Stomach (tissue), 9 donors: ENCODE data around the gene SARDH. TPM values are rescaled to one million over a fixed set of nuclear protein-coding genes. Genes with fewer than 3 reads are reported as not detected.

Source experiments
- DNase-seq, 2 donors: peaks; one replicate each; pipeline versions ENCODE4 v3.0.0 to v3.0.0-alpha.2; 2013 to 2019
- H3K27ac ChIP-seq, 5 donors: fragments of 200-600 bp in 4 of 5; sonication (generic) in 4 of 5; one replicate each; pipeline ENCODE4 v1.5.1; 2013 to 2019; ENCODE audit warnings: mild to moderate bottlenecking in 1 of 5, moderate library complexity in 1 of 5
- H3K27me3 ChIP-seq, 3 donors: fragments of 200-600 bp; sonication (generic); one replicate each; pipeline ENCODE4 v1.5.1; 2017 to 2019; ENCODE audit warnings: mixed run types in 1 of 3
- H3K36me3 ChIP-seq, 4 donors: fragments of 200-600 bp; sonication (generic); 1 replicate in 3 of 4; 2 replicates in 1 of 4; pipeline ENCODE4 v1.5.1; 2016 to 2019
- H3K4me1 ChIP-seq, 4 donors: fragments of 200-600 bp; sonication (generic); one replicate each; pipeline ENCODE4 v1.5.1; 2016 to 2019
- H3K4me3 ChIP-seq, 4 donors: fragments of 200-600 bp; sonication (generic) in 3 of 4; one replicate each; pipeline ENCODE4 v1.5.1; 2016 to 2019; ENCODE audit warnings: mild to moderate bottlenecking in 1 of 4
- H3K9me3 ChIP-seq, 4 donors: fragments of 200-600 bp; sonication (generic); one replicate each; pipeline ENCODE4 v1.5.1; 2016 to 2019
- CTCF ChIP-seq, 7 experiments: fragments of 450-650 bp in 4 of 7; fragments of 200-600 bp in 3 of 7; sonication (generic) in 3 of 7; IDR thresholded peaks; one replicate each; pipeline ENCODE4 v1.5.1; 2016 to 2019; ENCODE audit warnings: antibody characterized with exemption in 7 of 7, control low read depth in 2 of 7, mild to moderate bottlenecking in 1 of 7
- EP300 ChIP-seq: sonication (generic); formaldehyde crosslinking; IDR thresholded peaks from one replicate; pipeline ENCODE4 v1.6.1; 2017; ENCODE audit warnings: antibody characterized with exemption
- POLR2A ChIP-seq, 4 donors: fragments of 450-650 bp; IDR thresholded peaks; one replicate each; pipeline ENCODE4 v1.6.1; 2016; ENCODE audit warnings: antibody characterized with exemption in 4 of 4, control low read depth in 2 of 4, mild to moderate bottlenecking in 1 of 4, moderate library complexity in 1 of 4
- POLR2AphosphoS5 ChIP-seq, 3 donors: sonication (generic); formaldehyde crosslinking; IDR thresholded peaks; one replicate each; pipeline ENCODE4 v1.6.1; 2016; ENCODE audit warnings: antibody characterized with exemption in 3 of 3
- WGBS, 5 donors: extraction: QIAGEN DNeasy Blood & Tissue Kit in 3 of 5; methylation state at CpG; one replicate each; pipeline versions ENCODE4 v1.1.5 to v1.1.7; 2013 to 2018; 5-methylcytosine and 5-hydroxymethylcytosine counted together
- intact Hi-C: fragments of 100-400 bp; cut with DNase I; formaldehyde crosslinking; loops from one replicate; pipeline ENCODE4 v1.15.1; 2023; ENCODE audit warnings: low total_unique reads
- polyA plus RNA-seq, 3 donors: library from polyadenylated mRNA; stranded (reverse); fragments of 200-250 nt; gene quantifications; one replicate each; pipeline ENCODE4 v1.2.3, GENCODE V29; 2013
- total RNA-seq, 5 donors: library from RNA; depleted of rRNA; stranded (reverse); fragments of >200 nt; gene quantifications; one replicate each; pipeline versions ENCODE4 v1.1.0 to v1.2.3, GENCODE V29; 2014 to 2016
- donor health status: healthy with polysubstance abuse.
- donor health status: Bipolar disorder and iron deficiency.
- donor health status: healthy.

The SARDH gene
- total and polyA plus RNA-seq, 8 donors, result 0.76 to 15.2 (median 2.6) TPM; not detected in 1

DNA sequence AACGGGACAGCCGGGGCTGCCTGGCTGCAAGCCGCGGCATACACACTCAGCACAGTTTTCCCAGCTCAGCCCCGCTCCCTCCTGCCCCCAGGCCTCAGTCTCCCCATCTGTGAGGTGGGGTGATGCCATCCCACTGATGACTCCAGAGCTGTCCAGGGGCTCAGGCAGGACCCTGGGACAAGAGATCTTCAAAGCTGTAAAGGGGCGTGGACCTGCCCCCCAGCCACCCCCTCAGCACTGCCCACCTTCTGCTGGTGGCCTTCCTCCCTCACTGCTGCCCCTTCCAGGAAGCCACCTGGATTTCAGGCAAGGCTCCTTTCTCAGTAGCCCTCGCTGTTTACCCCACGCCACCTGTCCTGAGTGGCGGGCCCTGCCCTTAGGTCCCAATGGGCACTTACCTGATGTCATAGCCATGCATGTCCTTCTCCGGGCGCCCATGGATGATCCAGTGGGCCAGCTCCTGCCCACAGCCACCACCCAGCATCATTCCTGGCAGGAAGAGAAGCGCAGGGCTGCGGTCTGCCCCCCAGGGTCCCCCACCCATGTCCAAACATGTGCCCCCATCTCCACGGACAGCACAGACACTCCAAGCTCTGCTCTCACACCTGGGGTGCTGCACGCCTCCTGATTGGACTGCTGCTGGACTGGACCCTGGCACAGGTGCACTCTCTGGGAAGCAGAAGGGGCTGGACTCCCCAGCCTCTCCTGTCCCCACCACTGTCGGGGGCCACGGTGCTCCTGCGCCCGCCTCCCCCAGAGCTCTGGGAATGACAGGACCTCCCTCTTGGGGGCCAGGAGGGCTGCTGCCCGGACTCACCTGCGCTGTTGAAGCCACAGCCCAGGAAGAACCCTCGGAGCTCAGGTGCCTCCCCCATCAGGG is 25.7 kb downstream of the SARDH start:
- Histone ChIP-seq H3K4me1 (peaks cover 0 to 7% (median 2%) of the 10 kb centered on the region in 4 donors), H3K27ac (no peak overlapping the region), H3K4me3 (no peak overlapping the region), H3K27me3 (peaks cover 0 to 6% (median 0%) of the 10 kb centered on the region in 3 donors), H3K36me3 (no peaks in the 10 kb centered on the region), H3K9me3 (no peaks in the 10 kb centered on the region)
- intact Hi-C loops, result no loop called here
- no peak for TF ChIP-seq POLR2AphosphoS5 (IDR thresholded peaks at IDR 0.05)
- no peak for TF ChIP-seq CTCF (IDR thresholded peaks at IDR 0.05)
- no peak for TF ChIP-seq EP300
- no peak for TF ChIP-seq POLR2A (IDR thresholded peaks at IDR 0.05)
- no peak for DNase-seq
- 87 to 95% (median 90%) methylated on average over 15 to 22 of the region's 22 CpGs for WGBS, 5 donors

- no peak overlapping the region for H3K4me3 ChIP-seq
- TF ChIP-seq EP300 (no peak), CTCF (IDR thresholded peaks at IDR 0.05) (no peak), POLR2A (IDR thresholded peaks at IDR 0.05) (no peak)
- peak in 1 of 2 donors; percentile 68 for DNase-seq
- H3K4me1 ChIP-seq, result peaks cover 0 to 7% (median 2%) of the 10 kb centered on the region in 4 donors
- intact Hi-C loops, result no loop called here
- 73 to 88% (median 83%) methylated on average over 21 to 32 of the region's 32 CpGs for WGBS, 5 donors
- no peaks in the 10 kb centered on the region for H3K9me3 ChIP-seq
- H3K27me3 ChIP-seq, result peaks cover 0 to 6% (median 0%) of the 10 kb centered on the region in 3 donors
- H3K36me3 ChIP-seq, result no peaks in the 10 kb centered on the region
- no peak overlapping the region for H3K27ac ChIP-seq
Measured at GRCh38 chr9:133711428-133712220, 26.5 kb downstream of the SARDH start.

DNA sequence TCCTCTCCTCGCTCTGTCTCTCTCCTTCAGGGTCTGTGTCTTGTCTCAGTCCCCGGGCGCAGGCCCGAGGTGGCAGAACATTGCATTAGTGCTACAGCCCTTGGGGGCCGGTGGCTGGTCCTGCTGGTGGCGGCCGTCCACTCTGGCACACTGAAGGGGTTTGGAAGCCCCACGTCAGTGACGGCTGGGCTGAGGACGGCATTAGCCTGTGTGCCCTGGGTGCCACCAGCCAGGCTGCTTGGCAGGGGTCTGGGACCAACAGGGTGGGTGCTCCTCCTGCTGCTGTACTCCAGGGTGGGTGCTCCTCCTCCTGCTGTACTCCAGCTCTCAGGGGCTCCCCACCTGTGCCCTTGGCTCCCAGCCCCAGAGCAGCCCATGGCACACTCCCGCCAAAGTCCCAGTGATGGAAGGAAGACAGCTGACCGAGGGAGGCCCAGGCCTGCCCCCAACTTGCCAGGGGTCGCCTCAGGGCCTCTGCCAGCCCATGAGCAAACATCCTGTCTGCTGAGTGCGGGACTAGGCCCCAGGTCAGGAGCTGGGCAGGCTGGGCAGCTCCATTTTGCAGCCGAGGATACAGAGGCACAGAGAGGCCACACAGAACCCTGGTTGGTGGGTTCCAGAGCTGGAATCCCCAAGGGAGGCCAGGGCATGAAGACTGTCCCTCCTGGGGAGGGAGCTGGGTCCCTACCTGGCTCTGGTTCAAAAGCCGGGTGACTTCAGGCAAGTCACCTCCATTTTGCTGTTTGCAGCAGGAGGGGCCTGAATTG is 27.3 kb downstream of the SARDH start:
- TF ChIP-seq POLR2A (IDR thresholded peaks at IDR 0.05) (no peak), EP300 (no peak), POLR2AphosphoS5 (IDR thresholded peaks at IDR 0.05) (no peak), CTCF (IDR thresholded peaks at IDR 0.05) (no peak)
- Histone ChIP-seq H3K9me3 (no peaks in the 10 kb centered on the region), H3K36me3 (no peaks in the 10 kb centered on the region), H3K27ac (no peak overlapping the region), H3K27me3 (peaks cover 0 to 6% (median 0%) of the 10 kb centered on the region in 3 donors), H3K4me1 (peaks cover 0 to 3% (median under 1%) of the 10 kb centered on the region in 4 donors), H3K4me3 (no peak overlapping the region)
- no peak for DNase-seq
- intact Hi-C loops, result no loop called here
- 78 to 94% (median 83%) methylated on average over 8 to 16 of the region's 16 CpGs for WGBS, 5 donors
